Measurements from ENCODE around the gene PIANP.

GRCh38 chr12:6742834-6743233 is 42.2 kb upstream of the PIANP start:
- TF ChIP-seq CTCF (IDR thresholded peaks at IDR 0.05 in 2 of 3, conservative IDR thresholded peaks at IDR 0.05 in 1 of 3; ENCODE audit: borderline replicate concordance in 1 of 3, insufficient read depth in 1 of 3, low read depth in 2 of 3, low read length in 2 of 3) (no peak), EZH2 (IDR thresholded peaks at IDR 0.05) (no peak), POLR2A (IDR thresholded peaks at IDR 0.05; ENCODE audit: borderline replicate concordance, extremely low read depth, insufficient read depth, insufficient read length) (no peak), RAD21 (IDR thresholded peaks at IDR 0.05; ENCODE audit: low read depth) (no peak)
